ENCODE results near the gene BLVRB. TPM values are rescaled to one million over a fixed set of nuclear protein-coding genes. Genes with fewer than 3 reads are reported as not detected.

BLVRB gene
- total RNA-seq, 1 experiment from 2014 or later: 204 TPM

DNA sequence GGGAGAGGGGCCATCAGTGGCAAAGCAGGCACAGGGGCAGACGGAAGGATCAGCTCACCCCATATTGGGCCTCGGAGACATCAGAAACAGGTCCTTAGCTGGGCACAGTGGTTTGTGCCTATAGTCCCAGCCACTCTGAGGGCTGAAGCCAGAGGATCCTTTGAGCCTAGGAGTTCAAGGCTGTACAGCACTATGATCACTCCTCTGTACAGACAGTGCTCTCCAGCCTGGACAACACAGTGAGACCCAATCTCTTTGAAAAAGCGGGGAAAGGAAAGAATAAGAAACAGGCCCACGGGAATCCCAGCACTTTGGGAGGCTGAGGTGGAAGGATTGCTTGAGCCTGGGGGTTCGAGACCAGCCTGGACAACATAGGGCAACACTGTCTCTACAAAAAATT is 45.8 kb downstream of the BLVRB start:
- no peak for TF ChIP-seq EZH2 (IDR thresholded peaks at IDR 0.05; ENCODE audit: low read depth)
- no peak for TF ChIP-seq CTCF (conservative IDR thresholded peaks at IDR 0.05)

GRCh38 chr19:40419066-40419612 is 46.4 kb downstream of the BLVRB start:
- Histone ChIP-seq H3K9me3 (ENCODE audit: insufficient read depth, low read depth) (no peaks in the 10 kb centered on the region), H3K79me2 (ENCODE audit: low read depth) (peaks cover 20% of the 10 kb centered on the region), H3F3A (ENCODE audit: insufficient read depth, low read depth) (peaks cover 18% of the 10 kb centered on the region), H3K27ac (no peak overlapping the region), H2AFZ (no peak overlapping the region), H3K36me3 (ENCODE audit: low read depth) (no peaks in the 10 kb centered on the region), H4K20me1 (ENCODE audit: insufficient read depth) (no peaks in the 10 kb centered on the region), H3K4me2 (no peak overlapping the region), H3K4me1 (replicated peaks; ENCODE audit: insufficient read depth) (peaks cover 12% of the 10 kb centered on the region), H3K9me2 (ENCODE audit: insufficient read depth) (no peaks in the 10 kb centered on the region), H3K4me3 (no peak overlapping the region), H3K27me3 (ENCODE audit: insufficient read depth, low read depth) (no peaks in the 10 kb centered on the region)
- no peak for DNase-seq
- POLR2A ChIA-PET (ENCODE audit: unreplicated experiment): no interaction called here
- no peak for TF ChIP-seq CTCF (conservative IDR thresholded peaks at IDR 0.05)
- TF ChIP-seq EZH2 (IDR thresholded peaks at IDR 0.05; ENCODE audit: low read depth): no peak
- BruUV-seq (replicated peaks): no TSS peak
- CTCF ChIA-PET: no interaction called here
- intact Hi-C loops (cut with micrococcal nuclease; ENCODE audit: unreplicated experiment): no loop called here

More for the DNA sequence above, 45.8 kb downstream of the BLVRB start:
- no peak overlapping the region for H3K4me3 ChIP-seq
- no peaks in the 10 kb centered on the region for H4K20me1 ChIP-seq (ENCODE audit: insufficient read depth)
- H3K4me1 ChIP-seq (replicated peaks; ENCODE audit: insufficient read depth): peaks cover 12% of the 10 kb centered on the region
- POLR2A ChIA-PET (ENCODE audit: unreplicated experiment): interaction anchor here (1.0 kb wide), 1 partner anchor 45 kb away, joined by 6 read pairs; no protein-coding TSS in a partner anchor
- peaks cover 25% of the 10 kb centered on the region for H3K79me2 ChIP-seq (ENCODE audit: low read depth)
- CTCF ChIA-PET: interaction anchor here (0.6 to 1.0 kb wide), 4 partner anchors 15 to 281 kb away, joined by 3 to 12 read pairs (median 6); no protein-coding TSS in a partner anchor
- no peak overlapping the region for H2AFZ ChIP-seq
- H3K27me3 ChIP-seq (ENCODE audit: insufficient read depth, low read depth): no peaks in the 10 kb centered on the region
- intact Hi-C loops (cut with micrococcal nuclease; ENCODE audit: unreplicated experiment): loop anchor here (2.0 to 10.0 kb wide), 2 partner anchors 45 to 105 kb away; partner anchors contain the start of gene BLVRB
- H3F3A ChIP-seq (ENCODE audit: insufficient read depth, low read depth): peaks cover 18% of the 10 kb centered on the region
- BruUV-seq (replicated peaks): no TSS peak
- no peaks in the 10 kb centered on the region for H3K36me3 ChIP-seq (ENCODE audit: low read depth)
- no peak overlapping the region for H3K27ac ChIP-seq
- no peaks in the 10 kb centered on the region for H3K9me3 ChIP-seq (ENCODE audit: insufficient read depth, low read depth)
- no peak overlapping the region for H3K4me2 ChIP-seq
- H3K9me2 ChIP-seq (ENCODE audit: insufficient read depth): no peaks in the 10 kb centered on the region
- no peak for DNase-seq

GRCh38 chr19:40418040-40418439 is 47.5 kb downstream of the BLVRB start:
- Histone ChIP-seq H3K79me2 (ENCODE audit: low read depth) (peaks cover 9% of the 10 kb centered on the region; the same call in 1 of the 2 replicates), H3K9me3 (ENCODE audit: insufficient read depth, low read depth) (no peaks in the 10 kb centered on the region), H3K27ac (no peak overlapping the region), H3K4me2 (no peak overlapping the region), H3K36me3 (ENCODE audit: low read depth) (no peaks in the 10 kb centered on the region), H2AFZ (no peak overlapping the region), H3F3A (ENCODE audit: insufficient read depth, low read depth) (peaks cover 18% of the 10 kb centered on the region), H3K27me3 (ENCODE audit: insufficient read depth, low read depth) (no peaks in the 10 kb centered on the region), H3K9me2 (ENCODE audit: insufficient read depth) (no peaks in the 10 kb centered on the region), H3K4me3 (no peak overlapping the region), H4K20me1 (ENCODE audit: insufficient read depth) (no peaks in the 10 kb centered on the region), H3K4me1 (replicated peaks; ENCODE audit: insufficient read depth) (peaks cover 12% of the 10 kb centered on the region)
- no peak for DNase-seq
- ChIA-PET POLR2A (ENCODE audit: unreplicated experiment) (no interaction called here), CTCF (no interaction called here)
- TF ChIP-seq EZH2 (IDR thresholded peaks at IDR 0.05; ENCODE audit: low read depth) (no peak), CTCF (conservative IDR thresholded peaks at IDR 0.05) (no peak)
- intact Hi-C loops (cut with micrococcal nuclease; ENCODE audit: unreplicated experiment): no loop called here
- BruUV-seq (replicated peaks): no TSS peak

Measured in PC-9 (cell line).